Activated T-cell treated with anti-CD3 and anti-CD28 coated beads, Interleukin-2, amount 50 U/mL, for 72 hours (primary cell): Measurements from ENCODE around the gene TMEM150C. TPM values are rescaled to one million over a fixed set of nuclear protein-coding genes. Genes with fewer than 3 reads are reported as not detected.

ENCODE experiments used
- ATAC-seq, 2 donors: fragments of 150-1000 bp; cut with Tn5 transposase; replicated peaks in 1 of 2; 2 replicates each; pipeline ENCODE4 v1.10.0; 2021; ENCODE audit warnings: moderate library complexity in 2 of 2, mild to moderate bottlenecking in 1 of 2
- DNase-seq, 2 donors: peaks; one replicate each; pipeline ENCODE4 v3.0.0; 2021 to 2022; ENCODE audit warnings: mixed read lengths in 1 of 2
- H3K27ac Mint-ChIP-seq: one replicate; pipeline ENCODE4 v1.8.0; 2022; ENCODE audit warnings: mild to moderate bottlenecking, moderate library complexity, mixed read lengths
- H3K27me3 Mint-ChIP-seq: one replicate; pipeline ENCODE4 v1.8.0; 2022; ENCODE audit warnings: low read depth, mixed read lengths
- H3K36me3 Mint-ChIP-seq, 2 donors: one replicate each; pipeline ENCODE4 v1.8.0; 2022; ENCODE audit warnings: mixed read lengths in 2 of 2, mild to moderate bottlenecking in 1 of 2; ENCODE audit not compliant: insufficient read depth in 2 of 2
- H3K4me1 Mint-ChIP-seq: one replicate; pipeline ENCODE4 v1.8.0; 2022; ENCODE audit warnings: low read depth, mixed read lengths
- H3K4me3 Mint-ChIP-seq, 2 donors: one replicate each; pipeline ENCODE4 v1.8.0; 2022; ENCODE audit warnings: mild to moderate bottlenecking in 2 of 2, mixed read lengths in 2 of 2, moderate library complexity in 2 of 2
- H3K9me3 Mint-ChIP-seq, 2 donors: one replicate each; pipeline ENCODE4 v1.8.0; 2022; ENCODE audit warnings: mixed read lengths in 2 of 2
- total RNA-seq, 2 donors: library from RNA; stranded (reverse); gene quantifications; one replicate each; pipeline ENCODE4 v1.2.3, GENCODE V29; 2022

The TMEM150C gene
- total RNA-seq, result under 1 TPM in 1 of 2 donors, not detected in 1; 0.07 TPM

DNA sequence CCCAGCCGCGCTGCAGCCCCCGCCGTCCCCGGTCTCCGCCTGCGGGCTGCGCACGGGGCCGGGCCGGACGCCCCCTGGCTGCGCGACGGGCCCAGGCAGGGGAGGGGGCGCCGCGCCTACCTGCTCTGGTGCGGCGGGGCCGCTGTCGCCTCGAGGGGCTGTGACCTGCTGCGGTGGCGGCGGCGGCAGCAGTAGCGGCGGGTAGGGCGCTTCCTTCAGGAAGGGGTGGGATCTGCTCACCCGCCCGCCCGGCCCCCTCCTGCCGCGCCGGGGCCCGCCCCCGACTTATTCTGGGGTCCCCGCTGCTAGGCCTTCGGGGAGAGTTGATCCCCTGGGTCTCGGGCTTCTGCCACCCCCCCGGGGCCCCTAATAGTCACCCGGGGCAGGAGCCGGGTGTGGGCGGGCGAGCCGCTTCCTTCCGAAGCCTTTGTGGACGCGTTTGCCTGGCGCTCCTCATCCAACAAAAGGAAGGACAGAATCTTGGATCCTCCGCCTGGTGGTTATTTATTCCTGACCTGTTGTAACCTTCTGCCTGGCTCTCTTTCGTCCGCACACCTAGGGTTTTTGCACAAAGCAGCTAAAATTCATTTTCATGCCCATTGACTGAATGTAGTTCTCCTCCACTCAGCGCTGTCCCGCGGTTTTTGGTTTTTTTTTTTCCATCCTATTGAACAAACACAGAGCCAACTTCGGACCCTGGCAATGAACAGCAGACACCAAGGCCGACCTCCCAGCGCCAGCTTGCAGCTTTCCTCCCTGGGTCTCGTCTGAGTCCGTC, at the start of gene TMEM150C:
TMEM150C (minus strand) TSS at position 203 of the 778 bp plus-strand sequence. CDS start 57,331 bp downstream, outside the sequence.
- DNase-seq (peak; percentile 3 to 10), ATAC-seq (peak; percentile 58 to 62)
- Mint-ChIP-seq H3K27me3 (peaks cover 74% of the 10 kb centered on the region), H3K9me3 (no peaks in the 10 kb centered on the region), H3K36me3 (peaks cover 2 to 7% of the 10 kb centered on the region in 2 donors), H3K27ac (no peak within 1 kb of the TSS), H3K4me3 (peak within 1 kb of the TSS; percentile 86 to 87), H3K4me1 (peaks cover 13% of the 10 kb centered on the region)

GRCh38 chr4:82611527-82611926, 49.7 kb upstream of the TMEM150C start:
- no peaks in the 10 kb centered on the region for H3K27me3 Mint-ChIP-seq
- no peaks in the 10 kb centered on the region for H3K9me3 Mint-ChIP-seq
- no peak for ATAC-seq
- no peaks in the 10 kb centered on the region for H3K36me3 Mint-ChIP-seq
- no peaks in the 10 kb centered on the region for H3K4me1 Mint-ChIP-seq
- no peak overlapping the region for H3K4me3 Mint-ChIP-seq
- no peak for DNase-seq
- H3K27ac Mint-ChIP-seq, result no peak overlapping the region

DNA sequence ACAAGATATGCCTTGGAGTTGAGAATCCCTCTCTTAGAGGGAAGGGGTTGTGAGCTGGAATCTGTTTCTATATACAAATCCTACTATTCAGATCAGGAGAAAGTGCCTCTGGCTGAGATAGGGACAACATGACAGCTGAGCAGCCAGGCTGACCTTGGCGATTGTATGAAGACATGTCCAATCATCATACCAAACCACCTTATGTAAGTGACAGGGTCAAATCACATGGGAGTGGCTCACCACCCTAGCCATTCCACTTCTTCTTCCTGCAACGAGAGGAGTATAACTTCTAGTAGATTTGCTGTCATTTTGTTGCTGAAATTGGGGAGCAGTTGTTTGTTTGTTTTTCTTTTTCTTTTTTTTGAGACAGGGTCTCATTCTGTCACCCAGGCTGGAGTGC, 48.3 kb upstream of the TMEM150C start:
- ATAC-seq (no peak), DNase-seq (no peak)
- Mint-ChIP-seq H3K4me1 (no peaks in the 10 kb centered on the region), H3K27me3 (no peaks in the 10 kb centered on the region), H3K27ac (no peak overlapping the region), H3K36me3 (no peaks in the 10 kb centered on the region), H3K9me3 (no peaks in the 10 kb centered on the region), H3K4me3 (no peak overlapping the region)

DNA sequence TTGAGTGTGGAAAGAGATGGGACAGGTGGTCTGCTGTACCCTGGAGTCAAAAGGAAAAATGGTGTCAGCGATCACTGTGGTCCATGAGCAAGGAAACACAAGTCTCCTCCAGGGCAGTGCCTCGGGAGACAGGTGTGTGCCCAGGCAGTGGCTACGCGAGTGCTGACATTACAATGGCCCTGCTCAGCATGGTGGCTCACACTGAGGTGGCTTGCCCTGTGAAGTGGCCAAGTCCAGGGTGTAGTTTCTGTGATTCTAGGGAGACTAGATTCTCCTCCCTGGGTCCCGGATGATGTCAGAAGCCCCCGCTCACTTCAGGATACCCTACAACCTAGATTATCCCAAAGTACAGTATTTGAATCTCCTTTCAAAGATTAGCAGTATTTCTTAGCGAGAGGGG, 44.8 kb upstream of the TMEM150C start:
- Mint-ChIP-seq H3K4me1 (no peaks in the 10 kb centered on the region), H3K9me3 (no peaks in the 10 kb centered on the region), H3K36me3 (no peaks in the 10 kb centered on the region), H3K27me3 (no peaks in the 10 kb centered on the region), H3K4me3 (no peak overlapping the region), H3K27ac (no peak overlapping the region)
- ATAC-seq (no peak), DNase-seq (no peak)

- no peak for DNase-seq
- Mint-ChIP-seq H3K4me1 (no peaks in the 10 kb centered on the region), H3K27ac (no peak overlapping the region), H3K27me3 (no peaks in the 10 kb centered on the region), H3K36me3 (no peaks in the 10 kb centered on the region), H3K4me3 (no peak overlapping the region), H3K9me3 (no peaks in the 10 kb centered on the region)
- no peak for ATAC-seq
These were observed 42.7 kb upstream of the TMEM150C start for GRCh38 chr4:82604522-82604921.

DNA sequence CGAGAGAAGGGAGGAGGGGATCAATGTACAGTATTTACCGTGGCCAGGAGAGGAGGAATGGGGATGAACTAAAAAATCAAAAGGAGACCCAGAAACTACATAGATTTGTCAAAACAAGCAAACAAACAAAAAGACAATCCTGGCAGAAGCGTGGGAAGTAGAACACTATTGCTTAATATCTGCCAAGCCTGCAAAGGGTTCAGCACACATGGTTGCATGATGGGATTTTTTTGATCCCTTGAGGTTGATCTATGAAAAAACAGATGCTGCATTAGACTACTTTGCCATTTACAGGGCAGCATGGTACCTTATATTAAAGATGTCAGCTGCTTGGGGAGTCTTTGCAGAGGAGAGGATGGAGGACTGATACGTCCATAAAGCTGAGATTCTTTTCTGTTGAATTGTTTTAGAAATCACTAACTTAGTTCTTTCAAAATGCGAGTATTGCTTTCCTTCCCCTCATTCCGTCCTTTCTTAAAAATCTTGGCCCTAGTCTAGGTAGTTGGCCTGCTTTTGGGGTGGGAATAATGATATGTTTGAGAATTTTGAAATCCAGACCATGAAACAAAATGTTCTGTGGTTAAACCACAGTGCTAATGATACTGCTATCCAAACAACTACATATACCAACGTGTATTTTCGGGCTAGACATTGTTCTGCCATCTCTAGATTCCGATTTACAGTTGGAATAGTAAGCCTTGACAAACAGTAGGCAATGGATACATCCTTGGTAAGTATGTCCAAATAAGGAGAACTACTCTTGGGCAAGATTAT, 39.6 kb upstream of the TMEM150C start:
- Mint-ChIP-seq H3K9me3 (no peaks in the 10 kb centered on the region), H3K4me3 (no peak overlapping the region), H3K27me3 (no peaks in the 10 kb centered on the region), H3K27ac (no peak overlapping the region), H3K4me1 (no peaks in the 10 kb centered on the region), H3K36me3 (no peaks in the 10 kb centered on the region)
- DNase-seq (no peak), ATAC-seq (no peak)

DNA sequence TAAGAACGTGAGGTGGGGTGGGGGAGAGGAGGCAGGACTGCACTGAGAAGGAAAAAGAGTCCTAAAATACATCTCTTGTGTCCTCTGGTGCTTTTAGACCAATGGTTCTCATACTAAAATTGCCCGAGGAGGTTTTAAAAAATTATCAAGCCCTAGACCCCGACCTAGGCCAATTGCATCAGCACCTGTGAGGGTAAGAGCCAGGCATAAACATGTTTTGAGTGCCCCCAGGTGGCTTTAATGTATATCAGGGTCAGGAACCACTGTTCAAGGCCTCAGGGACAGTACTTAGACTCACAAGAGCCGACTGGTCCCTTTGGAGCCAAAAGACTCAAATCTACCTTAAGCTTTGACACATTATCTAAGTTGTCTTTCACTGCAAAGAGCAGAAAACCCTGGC, 37.5 kb upstream of the TMEM150C start:
- no peaks in the 10 kb centered on the region for H3K36me3 Mint-ChIP-seq
- peaks cover 7% of the 10 kb centered on the region for H3K27me3 Mint-ChIP-seq
- no peak overlapping the region for H3K27ac Mint-ChIP-seq
- no peak overlapping the region for H3K4me3 Mint-ChIP-seq
- ATAC-seq (no peak), DNase-seq (no peak)
- no peaks in the 10 kb centered on the region for H3K4me1 Mint-ChIP-seq
- no peaks in the 10 kb centered on the region for H3K9me3 Mint-ChIP-seq

- ATAC-seq, result no peak
These were observed 32.7 kb upstream of the TMEM150C start for GRCh38 chr4:82594456-82594855.

DNA sequence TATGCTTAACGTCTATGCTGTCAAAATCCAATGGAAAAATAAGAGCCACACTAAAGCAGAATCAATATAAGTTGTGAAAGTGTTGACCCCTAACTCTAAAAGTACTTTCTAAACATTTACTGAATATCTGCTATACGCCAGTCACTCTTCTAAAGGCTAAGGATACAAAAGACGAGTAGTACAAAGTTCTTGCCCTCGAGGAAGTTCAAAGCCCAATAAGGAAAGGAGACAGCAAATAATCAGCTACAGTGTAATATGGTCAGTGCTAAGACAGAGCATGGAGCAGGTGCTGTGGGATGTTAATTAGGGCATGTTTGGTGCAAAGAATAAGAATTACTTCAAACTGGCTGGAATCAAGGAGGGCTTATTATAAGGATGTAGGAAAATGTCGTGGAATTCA, 31.6 kb upstream of the TMEM150C start:
- H3K36me3 Mint-ChIP-seq, result no peaks in the 10 kb centered on the region
- no peaks in the 10 kb centered on the region for H3K4me1 Mint-ChIP-seq
- DNase-seq, result no peak
- H3K27me3 Mint-ChIP-seq, result peaks cover 7% of the 10 kb centered on the region
- no peak for ATAC-seq
- no peak overlapping the region for H3K27ac Mint-ChIP-seq
- no peak overlapping the region for H3K4me3 Mint-ChIP-seq
- no peaks in the 10 kb centered on the region for H3K9me3 Mint-ChIP-seq

More at GRCh38 chr4:82594456-82594855, 32.7 kb upstream of the TMEM150C start:
- H3K9me3 Mint-ChIP-seq, result no peaks in the 10 kb centered on the region
- peaks cover 7% of the 10 kb centered on the region for H3K27me3 Mint-ChIP-seq
- H3K27ac Mint-ChIP-seq, result no peak overlapping the region
- H3K36me3 Mint-ChIP-seq, result no peaks in the 10 kb centered on the region
- H3K4me3 Mint-ChIP-seq, result no peak overlapping the region
- H3K4me1 Mint-ChIP-seq, result no peaks in the 10 kb centered on the region
- no peak for DNase-seq

DNA sequence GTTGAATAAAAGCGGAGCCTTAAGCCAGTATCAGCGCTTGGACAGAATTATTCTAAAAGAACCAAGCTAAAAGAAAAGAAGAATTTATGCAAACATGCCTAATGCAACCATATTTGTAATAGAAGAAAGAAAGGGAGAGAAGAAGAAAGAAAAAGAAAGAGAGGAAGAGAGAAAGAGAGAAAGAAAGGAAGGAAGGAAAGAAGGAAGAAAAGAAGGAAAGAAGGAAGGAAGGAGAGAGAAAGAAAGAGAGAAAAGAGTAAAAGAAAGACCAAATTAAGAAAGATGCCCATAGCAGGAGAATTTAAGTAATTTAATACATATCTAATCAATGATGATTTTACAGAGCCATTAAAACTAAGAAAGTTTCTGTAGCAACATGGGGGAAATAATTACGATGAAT, 30.9 kb upstream of the TMEM150C start:
- H3K27me3 Mint-ChIP-seq, result peaks cover 7% of the 10 kb centered on the region
- no peak overlapping the region for H3K4me3 Mint-ChIP-seq
- no peaks in the 10 kb centered on the region for H3K36me3 Mint-ChIP-seq
- no peaks in the 10 kb centered on the region for H3K9me3 Mint-ChIP-seq
- H3K4me1 Mint-ChIP-seq, result no peaks in the 10 kb centered on the region
- DNase-seq (no peak), ATAC-seq (no peak)
- no peak overlapping the region for H3K27ac Mint-ChIP-seq

GRCh38 chr4:82591592-82591991, 29.8 kb upstream of the TMEM150C start:
- Mint-ChIP-seq H3K9me3 (no peaks in the 10 kb centered on the region), H3K36me3 (no peaks in the 10 kb centered on the region), H3K27me3 (peaks cover 7% of the 10 kb centered on the region), H3K4me1 (no peaks in the 10 kb centered on the region), H3K4me3 (no peak overlapping the region), H3K27ac (no peak overlapping the region)
- ATAC-seq (no peak), DNase-seq (no peak)

DNA sequence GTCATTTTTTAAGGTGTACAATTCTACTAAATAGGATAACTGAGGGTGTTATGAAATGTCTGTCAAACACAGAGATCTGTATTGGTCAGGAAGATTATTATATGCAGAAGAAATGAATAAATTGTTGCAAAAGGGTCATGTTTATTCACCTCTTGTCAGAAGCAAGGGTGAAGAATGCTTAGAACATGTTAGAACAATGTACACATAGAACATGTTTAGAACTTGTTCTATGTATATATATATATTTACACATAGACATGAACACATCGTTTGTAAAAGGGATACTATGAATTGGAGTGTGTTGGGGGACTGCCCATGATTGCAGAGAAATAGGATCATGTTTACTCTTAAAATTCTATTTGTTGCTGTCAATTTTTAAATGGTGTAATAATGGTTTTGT, 28.0 kb upstream of the TMEM150C start:
- ATAC-seq, result no peak
- Mint-ChIP-seq H3K27me3 (no peaks in the 10 kb centered on the region), H3K27ac (no peak overlapping the region)

DNA sequence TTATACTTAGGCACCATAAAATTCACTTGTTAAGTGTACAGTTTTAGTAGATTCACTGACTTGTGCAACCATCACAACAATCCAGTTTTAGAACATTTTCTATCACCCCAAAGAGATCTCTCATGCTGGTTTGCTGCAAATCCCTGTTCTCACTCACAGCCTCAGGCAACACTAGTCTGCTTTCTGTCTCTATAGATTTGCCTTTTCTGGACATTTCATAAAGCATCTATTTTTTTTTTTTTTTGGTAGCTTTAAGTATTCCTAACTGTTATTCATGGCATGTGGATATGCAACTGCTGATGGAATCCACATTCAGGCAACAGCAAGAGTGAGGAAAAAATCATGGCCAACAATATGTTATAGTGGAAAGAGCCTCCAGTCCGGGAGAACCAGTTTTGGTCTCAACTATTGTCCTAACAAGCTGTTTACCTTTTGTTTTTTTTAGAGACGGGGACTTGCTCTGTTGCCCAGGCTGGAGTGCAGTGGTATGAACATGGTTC, 27.0 kb upstream of the TMEM150C start:
- no peaks in the 10 kb centered on the region for H3K27me3 Mint-ChIP-seq
- no peaks in the 10 kb centered on the region for H3K4me1 Mint-ChIP-seq
- no peaks in the 10 kb centered on the region for H3K36me3 Mint-ChIP-seq
- no peak overlapping the region for H3K4me3 Mint-ChIP-seq
- DNase-seq, result no peak
- ATAC-seq, result no peak
- no peak overlapping the region for H3K27ac Mint-ChIP-seq
- H3K9me3 Mint-ChIP-seq, result no peaks in the 10 kb centered on the region

More for the DNA sequence above, 28.0 kb upstream of the TMEM150C start:
- DNase-seq, result no peak
- no peaks in the 10 kb centered on the region for H3K9me3 Mint-ChIP-seq
- H3K4me3 Mint-ChIP-seq, result no peak overlapping the region
- no peaks in the 10 kb centered on the region for H3K36me3 Mint-ChIP-seq
- no peaks in the 10 kb centered on the region for H3K4me1 Mint-ChIP-seq
